ENCODE results near the gene ACSM6.
"Not testable (repeated sequence)": the region's sequence is repeated elsewhere in the genome, so short reads cannot be mapped to it uniquely, and the experiment has no call there.

Gene ACSM6

DNA sequence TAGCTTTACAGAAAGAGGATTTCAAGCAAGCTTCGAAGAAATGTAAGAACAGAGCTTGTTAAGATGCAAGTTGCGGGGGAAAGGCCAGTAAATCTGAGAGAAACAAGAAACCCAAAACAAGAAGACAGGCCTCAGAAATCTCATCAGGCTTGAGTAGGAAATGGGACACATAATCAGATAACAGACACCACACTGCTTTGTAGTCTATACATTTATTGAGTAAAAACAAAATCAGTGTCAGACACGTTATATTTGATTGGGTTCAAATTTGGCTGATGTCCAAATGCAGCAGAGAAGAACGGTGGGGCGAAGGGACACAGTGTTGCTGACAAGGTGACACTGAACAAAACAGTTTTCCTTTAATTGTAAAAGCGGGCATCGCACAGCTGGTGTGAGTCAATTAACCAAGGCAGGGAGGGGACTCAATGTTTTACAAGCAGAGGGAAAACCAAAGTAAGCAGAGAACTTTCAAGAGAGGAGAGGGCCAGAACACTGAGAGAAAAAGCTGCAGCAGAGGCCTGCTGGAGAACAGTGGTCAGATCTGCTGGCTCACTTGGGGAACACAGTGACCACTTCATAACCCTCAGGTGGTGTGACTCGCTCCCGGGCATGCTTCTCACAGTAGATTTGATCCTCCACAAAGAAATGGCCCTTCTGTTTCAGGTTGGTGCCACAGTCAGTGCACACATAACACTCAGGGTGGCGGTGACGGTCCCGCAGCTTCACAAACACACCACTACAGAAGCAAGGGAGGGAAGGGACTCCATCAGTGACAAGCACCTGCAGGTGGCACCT is 43.5 kb downstream of the ACSM6 start:
- Histone ChIP-seq H4K20me1 (ENCODE audit: insufficient read depth, low read length) (no peaks in the 10 kb centered on the region), H3K79me2 (ENCODE audit: low read length) (peaks cover 14% of the 10 kb centered on the region; the same call in 1 of the 2 replicates), H3K4me2 (ENCODE audit: low read depth, low read length) (no peak overlapping the region), H3K4me1 (ENCODE audit: low read length) (peaks cover 15% of the 10 kb centered on the region), H2AFZ (ENCODE audit: low read length) (no peak overlapping the region), H3K27ac (ENCODE audit: low read length) (no peak overlapping the region), H3K9me2 (replicated peaks; ENCODE audit: insufficient read depth, low read length) (no peaks in the 10 kb centered on the region), H3K4me3 (ENCODE audit: low read length) (no peak overlapping the region), H3K9ac (ENCODE audit: low read length) (no peak overlapping the region), H3K36me3 (replicated peaks; ENCODE audit: insufficient read depth, low read length) (peaks cover 3% of the 10 kb centered on the region; the same call in 1 of the 2 replicates), H3K9me3 (replicated peaks; ENCODE audit: insufficient read depth, low read length) (no peaks in the 10 kb centered on the region), H3K27me3 (replicated peaks; ENCODE audit: insufficient read depth, low read length) (no peaks in the 10 kb centered on the region), H3F3A (ENCODE audit: insufficient read depth, low read length) (0 out of 2 replicates have a peak, but pooled peaks cover 4% of the 10 kb centered on the region)
- TF ChIP-seq EZH2 (optimal IDR thresholded peaks at IDR 0.05; ENCODE audit: low read depth, low read length) (no peak), EZH2phosphoT487 (IDR thresholded peaks at IDR 0.05; ENCODE audit: low read length) (no peak)
- TF ChIP-seq, protein P1, sequence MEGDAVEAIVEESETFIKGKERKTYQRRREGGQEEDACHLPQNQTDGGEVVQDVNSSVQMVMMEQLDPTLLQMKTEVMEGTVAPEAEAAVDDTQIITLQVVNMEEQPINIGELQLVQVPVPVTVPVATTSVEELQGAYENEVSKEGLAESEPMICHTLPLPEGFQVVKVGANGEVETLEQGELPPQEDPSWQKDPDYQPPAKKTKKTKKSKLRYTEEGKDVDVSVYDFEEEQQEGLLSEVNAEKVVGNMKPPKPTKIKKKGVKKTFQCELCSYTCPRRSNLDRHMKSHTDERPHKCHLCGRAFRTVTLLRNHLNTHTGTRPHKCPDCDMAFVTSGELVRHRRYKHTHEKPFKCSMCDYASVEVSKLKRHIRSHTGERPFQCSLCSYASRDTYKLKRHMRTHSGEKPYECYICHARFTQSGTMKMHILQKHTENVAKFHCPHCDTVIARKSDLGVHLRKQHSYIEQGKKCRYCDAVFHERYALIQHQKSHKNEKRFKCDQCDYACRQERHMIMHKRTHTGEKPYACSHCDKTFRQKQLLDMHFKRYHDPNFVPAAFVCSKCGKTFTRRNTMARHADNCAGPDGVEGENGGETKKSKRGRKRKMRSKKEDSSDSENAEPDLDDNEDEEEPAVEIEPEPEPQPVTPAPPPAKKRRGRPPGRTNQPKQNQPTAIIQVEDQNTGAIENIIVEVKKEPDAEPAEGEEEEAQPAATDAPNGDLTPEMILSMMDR (IDR thresholded peaks at IDR 0.05; ENCODE audit: low read length): no peak
- DNase-seq: no peak

DNA sequence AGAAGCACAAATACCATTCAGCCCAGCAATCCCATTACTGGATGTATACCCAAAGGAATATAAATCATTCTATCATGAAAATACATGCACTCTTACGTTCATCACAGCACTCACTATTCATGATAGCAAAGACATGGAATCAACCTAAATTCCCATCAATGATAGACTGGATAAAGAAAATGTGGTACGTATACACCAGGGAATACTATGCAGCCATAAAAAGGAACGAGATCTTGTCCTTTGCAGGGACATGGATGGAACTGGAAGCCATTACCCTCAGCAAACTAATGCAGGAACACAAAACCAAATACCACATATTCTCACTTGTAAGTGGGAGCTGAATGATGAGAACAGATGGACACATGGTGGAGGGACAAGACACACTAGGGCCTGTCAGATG is 46.1 kb downstream of the ACSM6 start:
- not testable (repeated sequence) for H2AFZ ChIP-seq (ENCODE audit: low read length); H3K9me2 ChIP-seq (replicated peaks; ENCODE audit: insufficient read depth, low read length); H3K4me3 ChIP-seq (ENCODE audit: low read length); H3K4me2 ChIP-seq (ENCODE audit: low read depth, low read length); H3K36me3 ChIP-seq (replicated peaks; ENCODE audit: insufficient read depth, low read length); H3K27me3 ChIP-seq (replicated peaks; ENCODE audit: insufficient read depth, low read length); H3K9ac ChIP-seq (ENCODE audit: low read length); DNase-seq; H4K20me1 ChIP-seq (ENCODE audit: insufficient read depth, low read length); H3K9me3 ChIP-seq (replicated peaks; ENCODE audit: insufficient read depth, low read length); H3K27ac ChIP-seq (ENCODE audit: low read length)
- Histone ChIP-seq H3K4me1 (ENCODE audit: low read length) (peaks cover 34% of the 10 kb centered on the region), H3K79me2 (ENCODE audit: low read length) (peaks cover 28% of the 10 kb centered on the region), H3F3A (ENCODE audit: insufficient read depth, low read length) (peaks cover 13% of the 10 kb centered on the region)

DNA sequence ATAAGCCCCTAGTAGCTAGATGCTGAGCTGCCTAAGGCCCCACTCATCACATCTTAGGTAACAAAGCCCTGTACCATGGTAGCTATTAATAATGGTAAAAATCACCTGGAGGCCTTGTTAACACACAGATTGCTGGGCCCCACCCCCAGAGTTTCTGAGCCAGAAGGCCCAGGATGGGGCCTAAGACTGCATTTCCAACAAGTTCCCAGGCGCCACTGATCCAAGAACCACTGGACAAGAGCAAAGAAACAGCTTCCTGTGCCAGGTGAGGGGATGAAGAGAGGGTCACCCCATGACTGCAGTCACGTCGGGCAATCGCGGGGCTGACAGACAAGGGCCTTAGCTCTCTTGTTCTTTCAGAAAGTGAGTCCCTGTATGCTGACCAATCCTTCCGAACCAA is 46.8 kb downstream of the ACSM6 start:
- Histone ChIP-seq H3K9ac (ENCODE audit: low read length) (no peak overlapping the region), H3K4me1 (ENCODE audit: low read length) (peaks cover 37% of the 10 kb centered on the region), H4K20me1 (ENCODE audit: insufficient read depth, low read length) (no peaks in the 10 kb centered on the region), H3K4me2 (ENCODE audit: low read depth, low read length) (no peak overlapping the region), H3K9me2 (replicated peaks; ENCODE audit: insufficient read depth, low read length) (no peaks in the 10 kb centered on the region), H3K9me3 (replicated peaks; ENCODE audit: insufficient read depth, low read length) (no peaks in the 10 kb centered on the region), H2AFZ (ENCODE audit: low read length) (no peak overlapping the region), H3K79me2 (ENCODE audit: low read length) (peaks cover 28% of the 10 kb centered on the region), H3K36me3 (replicated peaks; ENCODE audit: insufficient read depth, low read length) (no peaks in the 10 kb centered on the region; the same call in 1 of the 2 replicates), H3K27me3 (replicated peaks; ENCODE audit: insufficient read depth, low read length) (no peaks in the 10 kb centered on the region), H3K27ac (ENCODE audit: low read length) (no peak overlapping the region), H3F3A (ENCODE audit: insufficient read depth, low read length) (peaks cover 20% of the 10 kb centered on the region), H3K4me3 (ENCODE audit: low read length) (no peak overlapping the region)
- no peak for DNase-seq
- TF ChIP-seq EZH2 (optimal IDR thresholded peaks at IDR 0.05; ENCODE audit: low read depth, low read length) (no peak), EZH2phosphoT487 (IDR thresholded peaks at IDR 0.05; ENCODE audit: low read length) (no peak)
- TF ChIP-seq, protein P1 (IDR thresholded peaks at IDR 0.05; ENCODE audit: low read length): no peak

DNA sequence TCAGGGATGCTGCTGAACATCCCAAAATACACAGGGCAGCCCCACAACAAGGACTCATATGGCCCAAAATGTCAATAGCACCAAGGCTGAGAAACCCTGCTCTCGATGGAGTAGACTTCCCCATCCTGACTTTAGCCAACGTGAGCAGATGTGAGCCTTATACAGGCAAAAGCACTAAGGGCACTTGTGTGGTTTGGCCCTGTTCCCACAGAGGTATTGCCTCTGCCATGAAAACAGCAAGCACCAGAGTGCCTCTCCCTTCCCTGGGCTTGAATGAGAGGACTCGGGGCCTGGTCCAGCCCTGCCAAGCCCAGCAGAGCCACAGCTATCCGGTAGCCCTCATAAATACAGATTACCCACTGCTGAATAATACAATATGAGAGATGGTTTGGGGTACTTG is 47.5 kb downstream of the ACSM6 start:
- Histone ChIP-seq H2AFZ (ENCODE audit: low read length) (no peak overlapping the region), H3K79me2 (ENCODE audit: low read length) (peaks cover 28% of the 10 kb centered on the region), H3K9me2 (replicated peaks; ENCODE audit: insufficient read depth, low read length) (no peaks in the 10 kb centered on the region), H3K4me3 (ENCODE audit: low read length) (no peak overlapping the region), H3K4me1 (ENCODE audit: low read length) (peaks cover 39% of the 10 kb centered on the region), H3K27me3 (replicated peaks; ENCODE audit: insufficient read depth, low read length) (no peaks in the 10 kb centered on the region), H3F3A (ENCODE audit: insufficient read depth, low read length) (peaks cover 27% of the 10 kb centered on the region), H3K36me3 (replicated peaks; ENCODE audit: insufficient read depth, low read length) (no peaks in the 10 kb centered on the region; the same call in 1 of the 2 replicates), H4K20me1 (ENCODE audit: insufficient read depth, low read length) (no peaks in the 10 kb centered on the region), H3K4me2 (ENCODE audit: low read depth, low read length) (no peak overlapping the region), H3K27ac (ENCODE audit: low read length) (no peak overlapping the region), H3K9ac (ENCODE audit: low read length) (no peak overlapping the region), H3K9me3 (replicated peaks; ENCODE audit: insufficient read depth, low read length) (no peaks in the 10 kb centered on the region)
- TF ChIP-seq, protein P1 (IDR thresholded peaks at IDR 0.05; ENCODE audit: low read length): no peak
- no peak for TF ChIP-seq EZH2phosphoT487 (IDR thresholded peaks at IDR 0.05; ENCODE audit: low read length)
- no peak for DNase-seq
